C4-2B (cell line): ENCODE measurements around the gene SSBP4.
A peak's percentile ranks its signal among the peaks of the same experiment; 100 is the strongest.

Experiments
- H3K27ac ChIP-seq: fragments of 450-650 bp; 2 replicates; pipeline ENCODE4 v1.5.1; 2017
- CTCF ChIP-seq: fragments of 450-650 bp; conservative IDR thresholded peaks from 2 replicates; pipeline ENCODE4 v1.5.1; 2017; ENCODE audit warnings: mild to moderate bottlenecking
- ZFX ChIP-seq: fragments of 450-650 bp; IDR thresholded peaks from 2 replicates; pipeline ENCODE4 v1.6.1; 2017

The SSBP4 gene

GRCh38 chr19:18389726-18390064, 29.5 kb upstream of the SSBP4 start:
- peak overlapping the region; percentile 78 for H3K27ac ChIP-seq
- TF ChIP-seq CTCF (no peak), ZFX (no peak)

GRCh38 chr19:18390065-18390907, 28.9 kb upstream of the SSBP4 start:
- TF ChIP-seq ZFX, result no peak
- TF ChIP-seq CTCF, result no peak
- peak overlapping the region; percentile 13 for H3K27ac ChIP-seq

- TF ChIP-seq CTCF, result no peak
- TF ChIP-seq ZFX, result no peak
- H3K27ac ChIP-seq, result no peak overlapping the region
These were observed 27.6 kb upstream of the SSBP4 start for GRCh38 chr19:18391509-18392075.

GRCh38 chr19:18392417-18392816, 26.8 kb upstream of the SSBP4 start:
- no peak overlapping the region for H3K27ac ChIP-seq
- TF ChIP-seq ZFX, result no peak
- no peak for TF ChIP-seq CTCF

- no peak overlapping the region for H3K27ac ChIP-seq
- TF ChIP-seq ZFX, result no peak
- no peak for TF ChIP-seq CTCF
These were observed 26.3 kb upstream of the SSBP4 start for GRCh38 chr19:18392926-18393325.

- TF ChIP-seq CTCF, result no peak
- TF ChIP-seq ZFX, result no peak
- H3K27ac ChIP-seq, result no peak overlapping the region
These were observed 25.4 kb upstream of the SSBP4 start for GRCh38 chr19:18393836-18394235.

- TF ChIP-seq CTCF (no peak), ZFX (no peak)
- no peak overlapping the region for H3K27ac ChIP-seq
These were observed 22.5 kb upstream of the SSBP4 start for GRCh38 chr19:18396471-18397241.
